ENCODE measurements around the gene GAA. TPM values are rescaled to one million over a fixed set of nuclear protein-coding genes. Genes with fewer than 3 reads are reported as not detected.

Gene GAA
- total RNA-seq, 1 donor, result 75.1 TPM

DNA sequence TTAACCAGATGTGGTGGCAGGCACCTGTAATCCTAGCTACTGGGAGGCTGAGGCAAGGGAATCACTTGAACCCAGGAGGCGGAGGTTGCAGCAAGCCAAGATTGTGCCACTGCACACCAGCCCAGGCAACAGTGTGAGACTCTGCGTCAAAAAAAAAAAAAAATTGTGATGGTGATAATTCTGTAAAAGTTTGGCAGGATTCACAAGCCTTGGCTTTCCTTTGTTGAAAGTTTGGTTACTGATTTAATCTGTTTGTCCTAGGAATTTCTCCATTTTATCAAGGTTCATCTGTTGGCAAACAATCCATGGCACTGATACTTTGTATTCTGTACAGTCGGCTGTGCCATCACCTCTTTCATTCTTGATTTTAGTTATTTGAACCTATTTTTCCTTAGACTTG, 29.6 kb downstream of the GAA start:
- TF ChIP-seq, protein P1, sequence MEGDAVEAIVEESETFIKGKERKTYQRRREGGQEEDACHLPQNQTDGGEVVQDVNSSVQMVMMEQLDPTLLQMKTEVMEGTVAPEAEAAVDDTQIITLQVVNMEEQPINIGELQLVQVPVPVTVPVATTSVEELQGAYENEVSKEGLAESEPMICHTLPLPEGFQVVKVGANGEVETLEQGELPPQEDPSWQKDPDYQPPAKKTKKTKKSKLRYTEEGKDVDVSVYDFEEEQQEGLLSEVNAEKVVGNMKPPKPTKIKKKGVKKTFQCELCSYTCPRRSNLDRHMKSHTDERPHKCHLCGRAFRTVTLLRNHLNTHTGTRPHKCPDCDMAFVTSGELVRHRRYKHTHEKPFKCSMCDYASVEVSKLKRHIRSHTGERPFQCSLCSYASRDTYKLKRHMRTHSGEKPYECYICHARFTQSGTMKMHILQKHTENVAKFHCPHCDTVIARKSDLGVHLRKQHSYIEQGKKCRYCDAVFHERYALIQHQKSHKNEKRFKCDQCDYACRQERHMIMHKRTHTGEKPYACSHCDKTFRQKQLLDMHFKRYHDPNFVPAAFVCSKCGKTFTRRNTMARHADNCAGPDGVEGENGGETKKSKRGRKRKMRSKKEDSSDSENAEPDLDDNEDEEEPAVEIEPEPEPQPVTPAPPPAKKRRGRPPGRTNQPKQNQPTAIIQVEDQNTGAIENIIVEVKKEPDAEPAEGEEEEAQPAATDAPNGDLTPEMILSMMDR (IDR thresholded peaks at IDR 0.05; ENCODE audit: insufficient read depth, low read length), result no peak
- H3K4me3 ChIP-seq (ENCODE audit: low read depth, low read length), result no peak overlapping the region
- DNase-seq (ENCODE audit: low read depth), result no peak

DNA sequence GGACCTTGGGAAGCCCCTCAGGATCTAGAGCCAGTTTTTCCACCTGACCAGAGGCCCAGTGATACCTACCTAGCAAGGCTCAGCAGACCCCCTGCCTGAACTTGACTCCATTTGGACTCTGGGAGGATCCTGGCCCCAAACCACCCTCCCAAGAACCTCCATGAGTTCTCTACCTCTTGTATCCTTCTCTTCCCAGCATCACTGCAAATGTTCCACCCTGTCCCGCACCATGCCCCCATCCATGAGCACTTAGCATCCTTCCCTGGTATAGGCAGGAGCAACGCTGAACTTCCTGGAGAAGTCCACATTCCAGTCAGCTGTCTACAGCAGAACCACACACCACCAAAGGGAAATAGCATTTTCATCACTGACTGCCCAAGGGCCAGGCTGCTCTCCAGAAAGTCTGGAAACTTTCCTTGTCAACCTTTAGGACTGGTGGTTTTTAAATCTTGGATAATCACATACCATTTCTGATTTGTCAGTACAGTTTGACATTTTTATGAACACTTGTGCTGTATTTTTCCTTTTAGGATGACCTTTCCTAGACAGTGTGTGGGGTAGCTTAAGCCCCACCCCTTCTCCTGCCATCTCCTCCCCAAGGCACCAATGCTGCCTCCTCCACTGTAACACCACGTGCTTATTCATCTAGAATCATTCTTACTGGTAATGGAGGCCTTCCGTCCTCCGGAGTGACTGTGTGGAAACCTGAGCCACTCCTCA, 31.7 kb downstream of the GAA start:
- DNase-seq (ENCODE audit: low read depth), result no peak
- TF ChIP-seq, protein P1 (IDR thresholded peaks at IDR 0.05; ENCODE audit: insufficient read depth, low read length), result no peak
- H3K4me3 ChIP-seq (ENCODE audit: low read depth, low read length), result no peak overlapping the region

DNA sequence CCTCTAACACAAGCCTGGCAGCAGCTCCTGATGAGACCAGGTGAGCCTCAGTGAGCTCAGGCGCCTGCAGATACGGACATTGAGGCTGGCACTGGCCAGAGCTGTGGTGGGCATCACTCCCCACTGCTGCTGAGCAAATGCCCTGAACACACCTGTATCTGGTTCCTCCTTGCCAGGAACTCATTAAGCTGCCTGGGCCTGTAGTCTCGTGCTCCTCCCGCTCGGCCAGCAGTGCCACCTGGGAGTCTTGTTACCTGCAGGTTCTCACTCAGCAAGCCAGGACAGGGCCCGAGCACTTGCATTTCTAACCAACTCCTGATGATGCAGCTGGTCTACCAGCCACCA, 32.2 kb downstream of the GAA start:
- no peak overlapping the region for H3K4me3 ChIP-seq (ENCODE audit: low read depth, low read length)
- no peak for DNase-seq (ENCODE audit: low read depth)
- TF ChIP-seq, protein P1 (IDR thresholded peaks at IDR 0.05; ENCODE audit: insufficient read depth, low read length), result no peak

DNA sequence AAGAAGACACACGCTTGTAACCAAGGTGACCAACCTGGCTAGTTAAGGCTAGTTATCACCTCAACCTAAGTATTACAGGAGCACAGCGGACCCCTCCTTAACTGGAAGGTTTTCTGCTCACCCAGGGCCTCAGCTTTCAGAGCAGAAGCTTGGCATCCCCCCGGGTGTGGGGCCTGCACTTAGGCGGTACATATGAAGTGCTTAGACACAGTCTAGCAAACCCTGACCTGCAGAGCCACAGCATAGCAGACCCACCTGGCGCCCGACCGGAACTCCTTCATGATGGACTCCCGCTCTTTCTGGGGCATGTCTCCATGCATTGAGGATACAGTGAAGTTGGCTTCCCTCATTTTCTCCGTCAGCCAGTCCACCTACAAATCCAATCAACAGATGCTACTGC, 35.8 kb downstream of the GAA start:
- TF ChIP-seq, protein P1 (IDR thresholded peaks at IDR 0.05; ENCODE audit: insufficient read depth, low read length), result no peak
- no peak for DNase-seq (ENCODE audit: low read depth)
- H3K4me3 ChIP-seq (ENCODE audit: low read depth, low read length), result no peak overlapping the region

DNA sequence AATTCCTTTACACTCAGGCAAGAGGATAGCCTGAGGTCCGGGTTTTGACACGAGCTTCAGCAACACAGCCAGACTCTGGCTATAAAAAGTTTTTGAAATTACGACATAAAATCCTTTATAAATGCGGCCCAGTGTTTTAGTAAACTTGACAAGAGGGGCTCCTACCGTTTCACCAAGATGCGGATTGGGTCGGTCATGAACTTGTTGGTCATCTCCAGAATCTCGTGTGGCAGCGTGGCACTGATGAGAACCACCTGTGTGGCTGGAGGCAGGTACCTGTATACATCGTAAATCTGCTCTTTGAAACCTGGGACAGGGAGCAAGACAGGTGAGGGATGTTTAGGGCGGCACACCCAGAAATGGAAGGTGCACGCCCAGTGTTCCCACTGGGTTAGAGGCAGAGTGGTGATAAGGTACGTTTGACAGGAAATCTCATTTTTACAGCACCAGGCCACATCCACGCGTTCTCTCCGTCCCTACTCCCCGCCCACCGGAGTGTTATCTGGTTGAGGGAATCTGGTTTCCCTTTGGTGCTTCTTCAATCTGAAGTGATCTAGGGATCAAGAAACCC, 37.6 kb downstream of the GAA start:
- TF ChIP-seq, protein P1 (IDR thresholded peaks at IDR 0.05; ENCODE audit: insufficient read depth, low read length), result no peak
- no peak overlapping the region for H3K4me3 ChIP-seq (ENCODE audit: low read depth, low read length)
- DNase-seq (ENCODE audit: low read depth), result no peak

DNA sequence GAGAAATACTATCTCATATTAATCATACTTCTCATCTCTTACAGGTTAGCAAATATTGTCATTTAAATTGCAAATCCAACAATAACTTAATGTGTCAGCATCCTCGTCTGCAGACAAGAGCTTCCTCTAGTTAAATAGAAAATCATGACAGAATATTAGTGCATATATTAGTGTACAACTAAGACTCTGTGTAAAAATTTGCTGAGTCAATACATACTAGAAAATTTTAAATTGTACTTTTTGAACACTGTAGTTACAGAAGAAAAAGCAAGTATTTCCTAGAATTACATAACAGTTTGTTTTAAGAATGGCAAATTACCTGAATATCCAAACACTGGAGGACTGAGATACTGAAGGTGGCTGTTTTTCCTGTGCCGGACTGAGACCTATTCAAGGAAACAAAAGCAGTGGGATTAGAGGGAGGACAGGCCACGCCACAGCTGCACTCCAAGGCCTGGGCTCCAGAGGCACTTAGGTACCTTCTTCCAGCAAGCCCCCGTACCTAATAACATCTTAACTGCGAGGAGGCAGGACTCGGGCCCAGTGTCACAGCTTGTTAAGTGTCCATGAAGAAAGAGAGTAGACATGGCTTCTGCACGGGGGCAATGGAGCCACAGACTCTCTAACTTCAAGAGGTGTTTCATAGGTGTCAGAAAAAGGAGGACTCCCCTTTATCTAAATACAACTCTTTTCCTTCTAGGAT, 40.2 kb downstream of the GAA start:
- no peak overlapping the region for H3K4me3 ChIP-seq (ENCODE audit: low read depth, low read length)
- DNase-seq (ENCODE audit: low read depth), result no peak
- TF ChIP-seq, protein P1 (IDR thresholded peaks at IDR 0.05; ENCODE audit: insufficient read depth, low read length), result no peak
